ENCODE data around the gene PLPPR3.

PLPPR3 gene

DNA sequence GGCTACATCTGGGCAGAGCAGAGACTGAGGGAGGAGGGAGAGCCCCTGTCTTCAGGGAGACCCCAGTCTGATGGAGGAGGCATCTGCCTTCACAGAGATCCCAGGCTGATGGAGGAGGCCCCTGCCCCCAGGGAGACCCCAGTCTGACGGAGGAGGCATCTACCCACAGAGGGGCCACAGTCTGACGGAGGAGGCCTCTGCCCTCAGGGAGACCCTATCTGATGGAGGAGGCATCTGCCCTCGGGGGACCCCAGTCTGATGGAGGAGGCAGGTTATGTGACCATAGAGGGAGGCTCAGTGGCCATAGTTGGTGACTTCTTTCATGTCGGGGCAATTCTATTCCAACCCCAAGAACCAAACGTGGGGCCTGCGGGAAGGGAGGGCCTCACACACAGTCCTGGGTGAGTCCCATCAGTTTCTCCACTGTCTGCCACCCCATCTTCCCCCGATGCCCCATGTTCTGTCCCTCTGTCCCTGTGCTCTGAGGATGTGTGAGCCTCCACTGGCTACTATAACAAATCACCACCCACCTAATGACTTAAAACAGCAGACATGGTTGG is 56.5 kb downstream of the PLPPR3 start:
- no peak for DNase-seq

- DNase-seq: no peak
Measured at GRCh38 chr19:764301-764700, 57.5 kb downstream of the PLPPR3 start.

GRCh38 chr19:763869-764268 is 57.9 kb downstream of the PLPPR3 start:
- no peak for DNase-seq

DNA sequence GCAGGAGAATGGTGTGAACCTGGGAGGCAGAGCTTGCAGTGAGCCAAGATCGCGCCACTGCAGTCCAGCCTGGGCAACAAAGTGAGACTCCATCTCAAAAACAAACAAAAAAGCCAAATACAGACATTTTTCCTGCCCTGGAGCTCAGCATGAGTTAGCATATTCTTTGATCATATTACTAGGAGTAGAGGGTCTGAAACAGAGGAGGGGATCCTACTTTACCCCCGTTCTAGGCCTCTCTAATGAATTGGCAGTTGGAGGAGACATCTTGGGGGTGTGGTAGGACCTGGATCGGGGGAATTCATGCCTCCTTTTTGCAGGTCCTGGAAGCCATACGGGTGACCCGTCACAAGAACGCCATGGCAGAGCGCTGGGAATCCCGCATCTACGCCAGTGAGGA is 58.6 kb downstream of the PLPPR3 start:
- DNase-seq: no peak
